DMS 273 (cell line): Measurements from ENCODE around the gene KRI1.
"Not testable (repeated sequence)": the region's sequence is repeated elsewhere in the genome, so short reads cannot be mapped to it uniquely, and the experiment has no call there.

ENCODE experiments used
- DNase-seq: peaks from one replicate; lab custom pipeline; 2025; ENCODE audit not compliant: unreplicated experiment; lab: John Stamatoyannopoulos, UW

KRI1 gene

GRCh38 chr19:10551006-10551405 lies 14.8 kb downstream of the KRI1 start:
- DNase-seq, result not testable (repeated sequence)

- no peak for DNase-seq
These were observed 15.5 kb downstream of the KRI1 start for GRCh38 chr19:10550336-10550735.

- DNase-seq, result no peak
These were observed 16.1 kb downstream of the KRI1 start for GRCh38 chr19:10549733-10550132.

GRCh38 chr19:10548746-10549276 lies 17.0 kb downstream of the KRI1 start:
- DNase-seq, result no peak

- no peak for DNase-seq
These were observed 19.0 kb downstream of the KRI1 start for GRCh38 chr19:10546817-10547216.

- no peak for DNase-seq
These were observed 21.0 kb downstream of the KRI1 start for GRCh38 chr19:10544753-10545251.

- peak; percentile 52 for DNase-seq
These were observed 21.5 kb downstream of the KRI1 start for GRCh38 chr19:10544242-10544752.

- peak; percentile 92 for DNase-seq
These were observed 22.2 kb downstream of the KRI1 start, which contains the start of gene ATG4D for GRCh38 chr19:10543420-10544241. Gene ATG4D, plus strand, starts transcription at chr19:10543904. Its CDS starts 187 bp downstream, at chr19:10544091.

- DNase-seq, result peak; percentile 59
These were observed 22.8 kb downstream of the KRI1 start for GRCh38 chr19:10543059-10543419.

- not testable (repeated sequence) for DNase-seq
These were observed 26.8 kb downstream of the KRI1 start for GRCh38 chr19:10539016-10539415.

GRCh38 chr19:10538204-10538983 lies 27.4 kb downstream of the KRI1 start:
- no peak for DNase-seq

- DNase-seq, result no peak
These were observed 28.1 kb downstream of the KRI1 start for GRCh38 chr19:10537668-10538067.

GRCh38 chr19:10535613-10536012 lies 30.2 kb downstream of the KRI1 start:
- no peak for DNase-seq

GRCh38 chr19:10533646-10534386 lies 32.0 kb downstream of the KRI1 start:
- DNase-seq, result no peak

GRCh38 chr19:10532457-10532856 lies 33.4 kb downstream of the KRI1 start:
- DNase-seq, result no peak

GRCh38 chr19:10526887-10527286 lies 38.9 kb downstream of the KRI1 start:
- not testable (repeated sequence) for DNase-seq

- DNase-seq, result no peak
These were observed 40.2 kb downstream of the KRI1 start for GRCh38 chr19:10525636-10526035.

GRCh38 chr19:10523135-10523636 lies 42.6 kb downstream of the KRI1 start:
- no peak for DNase-seq

GRCh38 chr19:10521461-10522171 lies 44.2 kb downstream of the KRI1 start:
- DNase-seq, result no peak
